C4-2B (cell line): Measurements from ENCODE around the gene PARVB.
"Not testable (repeated sequence)": the region's sequence is repeated elsewhere in the genome, so short reads cannot be mapped to it uniquely, and the experiment has no call there.

Experiments
- H3K27ac ChIP-seq: fragments of 450-650 bp; 2 replicates; pipeline ENCODE4 v1.5.1; 2017
- CTCF ChIP-seq: fragments of 450-650 bp; conservative IDR thresholded peaks from 2 replicates; pipeline ENCODE4 v1.5.1; 2017; ENCODE audit warnings: mild to moderate bottlenecking
- ZFX ChIP-seq: fragments of 450-650 bp; IDR thresholded peaks from 2 replicates; pipeline ENCODE4 v1.6.1; 2017

Gene PARVB

GRCh38 chr22:44005524-44005923 lies 18.6 kb upstream of the PARVB start:
- no peak overlapping the region for H3K27ac ChIP-seq
- no peak for TF ChIP-seq CTCF
- no peak for TF ChIP-seq ZFX

GRCh38 chr22:44012162-44012561 lies 11.9 kb upstream of the PARVB start:
- H3K27ac ChIP-seq, result no peak overlapping the region
- no peak for TF ChIP-seq ZFX
- TF ChIP-seq CTCF, result no peak

- TF ChIP-seq ZFX (no peak), CTCF (no peak)
- H3K27ac ChIP-seq, result no peak overlapping the region
These were observed 11.5 kb upstream of the PARVB start for GRCh38 chr22:44012591-44012990.

- no peak overlapping the region for H3K27ac ChIP-seq
- TF ChIP-seq CTCF (no peak), ZFX (no peak)
These were observed 9.9 kb upstream of the PARVB start for GRCh38 chr22:44014241-44014640.

- H3K27ac ChIP-seq, result not testable (repeated sequence)
These were observed 7.5 kb upstream of the PARVB start for GRCh38 chr22:44016586-44016985.

GRCh38 chr22:44018594-44018993 lies 5.5 kb upstream of the PARVB start:
- TF ChIP-seq ZFX (no peak), CTCF (no peak)
- no peak overlapping the region for H3K27ac ChIP-seq

- TF ChIP-seq ZFX (no peak), CTCF (no peak)
- H3K27ac ChIP-seq, result no peak overlapping the region
These were observed 4.7 kb upstream of the PARVB start for GRCh38 chr22:44019416-44019815.

- H3K27ac ChIP-seq, result no peak overlapping the region
These were observed 4.3 kb upstream of the PARVB start for GRCh38 chr22:44019846-44020245.

More at GRCh38 chr22:44019846-44020245, 4.3 kb upstream of the PARVB start:
- TF ChIP-seq CTCF, result no peak
- no peak for TF ChIP-seq ZFX
